Myocyte (in vitro differentiated cells): ENCODE measurements around the gene TREM1. TPM values are rescaled to one million over a fixed set of nuclear protein-coding genes. Genes with fewer than 3 reads are reported as not detected.

ENCODE experiments used
- total RNA-seq: library from RNA; depleted of rRNA; stranded (reverse); fragments of >200 nt; gene quantifications from 2 replicates; pipeline ENCODE4 v1.2.3, GENCODE V29; 2014

Gene TREM1
- total RNA-seq, 1 donor from 2014 or later: not detected

Other genes starting within 250 kb of the TREM1 start
- 2.3 and 2.7 TPM in 2 replicates for gene UNC5CL, start 247.5 kb downstream of the TREM1 start, total RNA-seq
- not detected in 2 replicates for gene TSPO2, start 244.2 kb downstream of the TREM1 start, total RNA-seq
- gene APOBEC2, start 233.5 kb downstream of the TREM1 start, total RNA-seq: 110 and 231 TPM in 2 replicates
- 10.2 and 18.8 TPM in 2 replicates for gene OARD1, start 214.3 kb downstream of the TREM1 start, total RNA-seq
- 17.2 and 20.9 TPM in 2 replicates for gene NFYA, start 213.7 kb downstream of the TREM1 start, total RNA-seq
- not detected in 2 replicates for gene TREML1, start 132.3 kb downstream of the TREM1 start, total RNA-seq
- gene TREM2, start 123.6 kb downstream of the TREM1 start, total RNA-seq: 0.16 TPM in 1 of 2 replicates, not detected in the other
- gene TREML2, start 85.5 kb downstream of the TREM1 start, total RNA-seq: not detected in 2 replicates
- not detected in 2 replicates for gene TREML4, start 58.3 kb downstream of the TREM1 start, total RNA-seq
- not detected in 2 replicates for gene NCR2, start 48.9 kb upstream of the TREM1 start, total RNA-seq